Panc1 (cell line): ENCODE results near the gene AGBL4. TPM values are rescaled to one million over a fixed set of nuclear protein-coding genes. Genes with fewer than 3 reads are reported as not detected.

Experiments
- ATAC-seq: fragments of 200-7000 bp; cut with Tn5 transposase; 2 replicates; pipeline ENCODE4 v1.9.1; 2020; ENCODE audit warnings: mild to moderate bottlenecking, moderate library complexity
- BruUV-seq: library from RNA; stranded (reverse); fragments of 400-500 nt; replicated peaks from 2 replicates; lab custom pipeline; 2021; lab: Mats Ljungman, UMichigan
- CTCF ChIA-PET: fragments of 300-600 bp; sonication (Branson Sonifier 250); formaldehyde crosslinking; loops from one replicate; lab custom pipeline; 2022; ENCODE audit warnings: antibody characterized with exemption; lab: Charles Lee
- POLR2A ChIA-PET: fragments of 300-600 bp; sonication (Branson Sonifier 250); formaldehyde crosslinking; loops from one replicate; lab custom pipeline; 2022; ENCODE audit warnings: antibody characterized with exemption; lab: Charles Lee
- DNase-seq: peaks from one replicate; pipeline ENCODE4 v3.0.0-alpha.2; 2010; ENCODE audit warnings: low read depth, low spot score
- H3K27ac ChIP-seq: 2 replicates; pipeline ENCODE4 v1.5.1; 2011; ENCODE audit warnings: mild to moderate bottlenecking, low read length, inconsistent platforms
- H3K27me3 ChIP-seq: fragments of 200-500 bp; sonication (Bioruptor generic); 2 replicates; pipeline ENCODE4 v1.6.0; 2014; ENCODE audit warnings: low read length, inconsistent platforms; ENCODE audit not compliant: control insufficient read depth, insufficient read depth
- H3K36me3 ChIP-seq: fragments of 200-500 bp; sonication (Bioruptor generic); 2 replicates; pipeline ENCODE4 v1.5.1; 2014; ENCODE audit warnings: inconsistent platforms, mild to moderate bottlenecking, low read length, moderate library complexity; ENCODE audit not compliant: control insufficient read depth, insufficient read depth
- H3K4me1 ChIP-seq: 2 replicates; pipeline ENCODE4 v1.5.1; 2011; ENCODE audit warnings: inconsistent platforms, mild to moderate bottlenecking, low read length, moderate library complexity; ENCODE audit not compliant: control insufficient read depth, insufficient read depth
- H3K4me3 ChIP-seq, 2 experiments: 2 replicates each; pipeline ENCODE4 v1.5.1; 2011 to 2012; ENCODE audit warnings: low read depth in 2 of 2, low read length in 2 of 2, mild to moderate bottlenecking in 2 of 2, inconsistent platforms in 1 of 2, moderate library complexity in 1 of 2
- H3K9me3 ChIP-seq: fragments of 200-500 bp; sonication (Bioruptor generic); 2 replicates; pipeline ENCODE4 v1.5.1; 2014; ENCODE audit warnings: low read depth, mild to moderate bottlenecking, inconsistent platforms, low read length, moderate library complexity; ENCODE audit not compliant: control insufficient read depth, insufficient read depth
- CTCF ChIP-seq: fragments of 450-650 bp; IDR thresholded peaks from 2 replicates; pipeline ENCODE4 v1.5.1; 2017; ENCODE audit warnings: mild to moderate bottlenecking
- POLR2AphosphoS5 ChIP-seq: IDR thresholded peaks from 2 replicates; pipeline ENCODE4 v1.6.1; 2012; ENCODE audit warnings: mild to moderate bottlenecking, low read depth, low read length, moderate library complexity
- REST ChIP-seq, 2 experiments: IDR thresholded peaks; 2 replicates each; pipeline ENCODE4 v1.6.1; 2011 to 2012; ENCODE audit warnings: low read depth in 2 of 2, control low read depth in 1 of 2, low read length in 1 of 2, mild to moderate bottlenecking in 1 of 2, moderate library complexity in 1 of 2; ENCODE audit not compliant: insufficient read depth in 1 of 2
- SIN3A ChIP-seq: IDR thresholded peaks from 2 replicates; pipeline ENCODE4 v1.6.1; 2012; ENCODE audit warnings: low read depth, mild to moderate bottlenecking, low read length, moderate library complexity, borderline replicate concordance; ENCODE audit not compliant: insufficient read depth
- TCF7L2 ChIP-seq: IDR thresholded peaks from 2 replicates; pipeline ENCODE4 v1.6.1; 2011; ENCODE audit warnings: mild to moderate bottlenecking, low read depth, low read length, inconsistent platforms
- in situ Hi-C: cut with HindIII; loops from 2 replicates; pipeline ENCODE4 v1.10.0; 2016; ENCODE audit warnings: low sequenced_read_pairs, low pct_unique_long_range_greater_than_20kb
- intact Hi-C: fragments of 100-400 bp; cut with micrococcal nuclease; formaldehyde crosslinking; loops from one replicate; pipeline ENCODE4 v1.10.0; 2022; ENCODE audit not compliant: unreplicated experiment
- total RNA-seq: library from RNA; stranded (reverse); gene quantifications from one replicate; pipeline ENCODE4 v1.2.1, GENCODE V29; 2021; ENCODE audit not compliant: unreplicated experiment

Gene AGBL4
- total RNA-seq, 1 experiment from 2014 or later, result not detected

- Histone ChIP-seq H3K36me3 (no peaks in the 10 kb centered on the region), H3K27ac (no peak overlapping the region), H3K4me3 (no peak overlapping the region), H3K9me3 (no peaks in the 10 kb centered on the region), H3K4me1 (no peaks in the 10 kb centered on the region), H3K27me3 (no peaks in the 10 kb centered on the region)
- BruUV-seq, result no TSS peak
- intact Hi-C loops, result no loop called here
- ChIA-PET CTCF (no interaction called here), POLR2A (no interaction called here)
- ATAC-seq (no peak), DNase-seq (no peak)
- TF ChIP-seq CTCF (no peak), TCF7L2 (no peak), REST (IDR thresholded peaks at IDR 0.05; ENCODE audit: insufficient read depth in 1 of 2, low read depth in 2 of 2, low read length in 1 of 2) (no peak), SIN3A (no peak), POLR2AphosphoS5 (no peak)
- in situ Hi-C loops, result no loop called here
Observed at GRCh38 chr1:48792961-48793360, 1230.8 kb downstream of the AGBL4 start.

- no peak for ATAC-seq
- CTCF ChIA-PET, result no interaction called here
- TF ChIP-seq TCF7L2, result no peak
- no peak for TF ChIP-seq REST (IDR thresholded peaks at IDR 0.05; ENCODE audit: insufficient read depth in 1 of 2, low read depth in 2 of 2, low read length in 1 of 2)
- TF ChIP-seq CTCF, result no peak
Observed at GRCh38 chr1:48790397-48790796, 1233.4 kb downstream of the AGBL4 start.

More at GRCh38 chr1:48790397-48790796, 1233.4 kb downstream of the AGBL4 start:
- H3K4me1 ChIP-seq, result no peaks in the 10 kb centered on the region
- no peak for DNase-seq
- no TSS peak for BruUV-seq
- no peaks in the 10 kb centered on the region for H3K9me3 ChIP-seq
- POLR2A ChIA-PET, result no interaction called here
- no peaks in the 10 kb centered on the region for H3K36me3 ChIP-seq
- in situ Hi-C loops, result no loop called here
- H3K4me3 ChIP-seq, result no peak overlapping the region
- intact Hi-C loops, result no loop called here
- no peak overlapping the region for H3K27ac ChIP-seq
- H3K27me3 ChIP-seq, result no peaks in the 10 kb centered on the region
